Astrocyte (in vitro differentiated cells and primary cell): ENCODE results near the gene FEM1B. TPM values are rescaled to one million over a fixed set of nuclear protein-coding genes. Genes with fewer than 3 reads are reported as not detected.
A peak's percentile ranks its signal among the peaks of the same experiment; 100 is the strongest.

Experiments used
- DNase-seq: peaks from one replicate; pipeline ENCODE4 v3.0.0-alpha.2; 2010; ENCODE audit warnings: low read depth
- FAIRE-seq: peaks from 2 replicates; lab custom pipeline; 2011; peaks lifted over from hg19 to GRCh38; lab: Jason Lieb, UNC
- H2AFZ ChIP-seq: 2 replicates; pipeline ENCODE4 v1.6.0; 2012; ENCODE audit warnings: low read depth, low read length, inconsistent platforms
- H3K27ac ChIP-seq: 2 replicates; pipeline ENCODE4 v1.5.1; 2011; ENCODE audit warnings: low read depth, low read length, inconsistent platforms
- H3K27me3 ChIP-seq: 2 replicates; pipeline ENCODE4 v1.6.0; 2011; ENCODE audit warnings: low read length, inconsistent platforms; ENCODE audit not compliant: insufficient read depth
- H3K36me3 ChIP-seq: 2 replicates; pipeline ENCODE4 v1.5.1; 2011; ENCODE audit warnings: low read length, inconsistent platforms; ENCODE audit not compliant: insufficient read depth
- H3K4me1 ChIP-seq: 2 replicates; pipeline ENCODE4 v1.5.1; 2011; ENCODE audit warnings: low read length, inconsistent platforms; ENCODE audit not compliant: insufficient read depth
- H3K4me2 ChIP-seq: 2 replicates; pipeline ENCODE4 v1.6.0; 2012; ENCODE audit warnings: low read length, inconsistent platforms
- H3K4me3 ChIP-seq: 2 replicates; pipeline ENCODE4 v1.5.1; 2011; ENCODE audit warnings: low read depth, mild to moderate bottlenecking, low read length, inconsistent platforms; ENCODE audit not compliant: insufficient read depth
- H3K79me2 ChIP-seq: 2 replicates; pipeline ENCODE4 v1.6.0; 2012; ENCODE audit warnings: mild to moderate bottlenecking, low read length, inconsistent platforms; ENCODE audit not compliant: insufficient read depth
- H3K9ac ChIP-seq: 2 replicates; pipeline ENCODE4 v1.6.0; 2012; ENCODE audit warnings: mild to moderate bottlenecking, low read length, inconsistent platforms
- H3K9me3 ChIP-seq: 2 replicates; pipeline ENCODE4 v1.5.1; 2012; ENCODE audit warnings: low read depth, mild to moderate bottlenecking, low read length, inconsistent platforms; ENCODE audit not compliant: insufficient read depth
- H4K20me1 ChIP-seq: 2 replicates; pipeline ENCODE4 v1.6.0; 2012; ENCODE audit warnings: low read length, inconsistent platforms; ENCODE audit not compliant: insufficient read depth
- H3K27ac Mint-ChIP-seq: one replicate; pipeline ENCODE4 v1.8.0; 2021; ENCODE audit warnings: mild to moderate bottlenecking, mixed read lengths; ENCODE audit not compliant: unreplicated experiment
- H3K27me3 Mint-ChIP-seq: one replicate; pipeline ENCODE4 v1.8.0; 2021; ENCODE audit warnings: low read depth, mixed read lengths; ENCODE audit not compliant: unreplicated experiment
- H3K36me3 Mint-ChIP-seq: one replicate; pipeline ENCODE4 v1.8.0; 2021; ENCODE audit warnings: low read depth, mixed read lengths; ENCODE audit not compliant: unreplicated experiment
- H3K4me1 Mint-ChIP-seq: one replicate; pipeline ENCODE4 v1.8.0; 2021; ENCODE audit warnings: low read depth, mixed read lengths; ENCODE audit not compliant: unreplicated experiment
- H3K4me3 Mint-ChIP-seq: one replicate; pipeline ENCODE4 v1.8.0; 2021; ENCODE audit warnings: mild to moderate bottlenecking, moderate library complexity, mixed read lengths; ENCODE audit not compliant: unreplicated experiment
- H3K9me3 Mint-ChIP-seq: one replicate; pipeline ENCODE4 v1.8.0; 2021; ENCODE audit warnings: mild to moderate bottlenecking, mixed read lengths; ENCODE audit not compliant: unreplicated experiment
- CTCF ChIP-seq: IDR thresholded peaks from 2 replicates; pipeline ENCODE4 v1.5.1; 2011; ENCODE audit warnings: low read depth, mild to moderate bottlenecking, inconsistent platforms, low read length, moderate library complexity; ENCODE audit not compliant: insufficient read depth
- EZH2 ChIP-seq: IDR thresholded peaks from 2 replicates; pipeline ENCODE4 v1.6.1; 2012; ENCODE audit warnings: mild to moderate bottlenecking, low read length, inconsistent platforms; ENCODE audit not compliant: insufficient read depth
- total RNA-seq: library from RNA; stranded (reverse); gene quantifications from 2 replicates; pipeline ENCODE4 v1.2.1, GENCODE V29; 2021

FEM1B gene
- total RNA-seq, 1 donor from 2014 or later = 38.6 TPM

DNA sequence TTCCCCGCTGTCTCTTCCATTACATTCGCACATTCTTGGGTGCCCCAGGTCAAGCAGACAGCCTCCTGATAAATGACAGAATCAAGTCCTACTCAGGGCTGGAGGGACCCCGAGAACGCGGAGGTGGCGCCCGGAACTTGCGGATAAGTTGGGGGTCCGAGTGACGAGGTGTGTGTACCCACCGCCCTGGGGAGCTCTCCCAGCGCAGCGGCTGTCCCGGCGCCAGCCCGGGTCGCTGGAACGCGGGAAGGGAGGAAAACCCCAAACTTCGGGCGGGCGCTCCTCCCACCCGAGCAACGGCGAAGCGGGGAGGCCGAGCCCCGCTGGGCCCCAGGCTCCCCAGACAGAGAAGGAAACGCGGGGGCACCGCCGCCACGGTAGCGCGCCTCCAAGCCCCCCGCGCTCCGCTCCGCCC, 48.6 kb upstream of the FEM1B start:
- Histone ChIP-seq H3K9ac (peak overlapping the region; percentile 85), H4K20me1 (peaks cover 27% of the 10 kb centered on the region), H3K4me2 (peak overlapping the region; percentile 92), H3K4me3 (peak overlapping the region; percentile 68), H2AFZ (peak overlapping the region; percentile 91), H3K9me3 (no peaks in the 10 kb centered on the region), H3K27ac (peak overlapping the region; percentile 75), H3K4me1 (peaks cover 14% of the 10 kb centered on the region), H3K36me3 (no peaks in the 10 kb centered on the region), H3K79me2 (peaks cover 53% of the 10 kb centered on the region), H3K27me3 (no peaks in the 10 kb centered on the region)
- Mint-ChIP-seq H3K27me3 (peaks cover 5% of the 10 kb centered on the region), H3K4me1 (peaks cover 19% of the 10 kb centered on the region), H3K9me3 (no peaks in the 10 kb centered on the region), H3K4me3 (peak overlapping the region; percentile 91), H3K36me3 (no peaks in the 10 kb centered on the region), H3K27ac (peak overlapping the region; percentile 75)
- FAIRE-seq (no peak), DNase-seq (no peak)
- TF ChIP-seq CTCF = no peak
- TF ChIP-seq EZH2 = no peak

DNA sequence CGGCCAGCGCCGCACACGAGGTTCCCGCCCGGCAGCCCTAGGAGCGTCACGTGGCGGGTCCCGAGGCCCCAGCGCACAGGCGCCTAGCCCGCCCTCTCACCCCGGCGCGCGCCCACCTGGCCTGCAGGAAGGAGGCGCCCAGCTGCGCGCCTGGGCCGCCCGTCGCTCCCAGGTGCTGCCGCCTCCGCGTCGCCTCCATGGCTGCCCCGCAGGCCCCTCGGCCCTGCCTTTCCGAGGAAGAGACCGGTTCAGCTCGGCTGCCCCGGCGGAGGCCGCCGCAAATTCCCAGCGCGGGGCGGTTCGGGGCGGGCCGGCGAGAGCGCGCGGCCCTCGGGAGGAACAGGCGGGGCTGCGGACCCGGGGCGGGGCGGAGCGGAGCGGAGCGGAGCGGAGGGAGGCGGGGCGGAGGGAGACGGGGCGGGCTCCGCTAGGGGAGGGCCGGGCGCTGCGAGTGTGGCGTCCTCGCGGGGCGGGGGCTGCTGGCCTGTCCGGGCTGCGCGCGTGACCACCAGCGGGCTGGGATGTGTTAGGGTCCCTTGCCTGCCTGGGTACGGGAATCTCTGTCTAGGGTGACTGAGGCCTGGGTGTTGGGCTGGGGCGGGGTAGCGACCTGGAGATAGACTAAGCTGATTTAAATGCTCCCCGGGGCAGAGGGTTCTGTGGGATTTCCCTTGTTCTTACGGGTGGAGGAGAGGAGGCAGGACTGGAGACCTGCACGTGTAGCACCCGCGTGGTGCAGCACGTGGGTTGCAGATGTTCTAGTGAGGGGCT, 48.0 kb upstream of the FEM1B start, which contains the start of gene CLN6:
Gene CLN6 (minus strand): TSS at position 343 of the 771 bp plus-strand sequence. CDS start 144 bp downstream, at position 199.
- DNase-seq (peak; percentile 55), FAIRE-seq (no peak)
- Histone ChIP-seq H3K79me2 (peaks cover 47% of the 10 kb centered on the region), H3K4me3 (peak within 1 kb of the TSS; percentile 68), H3K27me3 (no peaks in the 10 kb centered on the region), H2AFZ (peak within 1 kb of the TSS; percentile 91), H3K27ac (peak within 1 kb of the TSS; percentile 75), H3K4me1 (peaks cover 14% of the 10 kb centered on the region), H3K9ac (peak within 1 kb of the TSS; percentile 85), H3K4me2 (peak within 1 kb of the TSS; percentile 92), H4K20me1 (peaks cover 21% of the 10 kb centered on the region), H3K36me3 (no peaks in the 10 kb centered on the region), H3K9me3 (no peaks in the 10 kb centered on the region)
- Mint-ChIP-seq H3K27me3 (peaks cover 5% of the 10 kb centered on the region), H3K27ac (peak within 1 kb of the TSS; percentile 79), H3K4me3 (peak within 1 kb of the TSS; percentile 94), H3K4me1 (peaks cover 17% of the 10 kb centered on the region), H3K36me3 (no peaks in the 10 kb centered on the region), H3K9me3 (no peaks in the 10 kb centered on the region)
- TF ChIP-seq CTCF = no peak
- TF ChIP-seq EZH2 = no peak
